DMS153 treated with DMSO at 0.1 percent for 48 hours (cell line): ENCODE measurements around the gene LMOD1.
"Not testable (repeated sequence)": the region's sequence is repeated elsewhere in the genome, so short reads cannot be mapped to it uniquely, and the experiment has no call there.

Experiments used
- DNase-seq: peaks from one replicate; lab custom pipeline; 2025; ENCODE audit not compliant: unreplicated experiment; lab: John Stamatoyannopoulos, UW

LMOD1 gene

GRCh38 chr1:201946224-201946908 lies at the start of gene LMOD1:
Gene LMOD1, minus strand, starts transcription at chr1:201946548. Its CDS starts 208 bp downstream, at chr1:201946340.
- DNase-seq, result no peak

- DNase-seq, result no peak
Measured at GRCh38 chr1:201990427-201990826, 44.1 kb upstream of the LMOD1 start.

DNA sequence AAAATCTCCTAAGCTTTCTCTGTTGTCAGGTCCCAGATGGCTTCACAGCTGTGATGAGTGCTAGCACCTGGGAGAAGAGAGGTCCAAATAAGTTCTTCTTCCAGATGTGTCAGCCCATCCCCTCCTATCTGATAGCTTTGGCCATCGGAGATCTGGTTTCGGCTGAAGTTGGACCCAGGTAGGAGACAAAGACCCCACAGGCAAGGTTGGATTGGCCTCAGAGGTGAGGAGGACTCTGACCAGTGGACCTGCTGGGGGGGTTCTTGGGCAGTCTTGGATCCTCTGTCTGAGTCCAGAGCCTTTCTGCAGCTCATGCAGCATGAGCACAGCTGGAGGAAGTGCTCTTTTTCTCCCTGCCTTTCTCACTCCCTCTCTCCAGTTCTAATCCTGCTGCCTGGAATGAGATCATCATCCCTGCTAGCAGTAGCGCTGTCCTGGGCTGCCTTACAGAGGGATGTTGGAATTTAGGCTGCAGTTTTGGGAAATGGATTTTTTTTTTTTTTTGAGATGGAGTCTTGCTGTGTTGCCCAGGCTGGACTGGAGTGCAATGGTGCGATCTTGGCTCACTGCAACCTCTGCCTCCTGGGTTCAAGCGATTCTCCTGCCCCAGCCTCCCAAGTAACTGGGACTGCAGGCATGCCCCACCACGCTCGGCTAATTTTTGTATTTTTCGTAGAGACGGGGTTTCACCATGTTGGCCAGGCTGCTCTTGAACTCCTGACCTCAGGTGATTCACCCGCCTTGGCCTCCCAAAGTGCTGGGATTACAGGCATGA lies 43.2 kb upstream of the LMOD1 start:
- DNase-seq, result no peak

- DNase-seq, result no peak
Measured at GRCh38 chr1:201988601-201989000, 42.3 kb upstream of the LMOD1 start.

DNA sequence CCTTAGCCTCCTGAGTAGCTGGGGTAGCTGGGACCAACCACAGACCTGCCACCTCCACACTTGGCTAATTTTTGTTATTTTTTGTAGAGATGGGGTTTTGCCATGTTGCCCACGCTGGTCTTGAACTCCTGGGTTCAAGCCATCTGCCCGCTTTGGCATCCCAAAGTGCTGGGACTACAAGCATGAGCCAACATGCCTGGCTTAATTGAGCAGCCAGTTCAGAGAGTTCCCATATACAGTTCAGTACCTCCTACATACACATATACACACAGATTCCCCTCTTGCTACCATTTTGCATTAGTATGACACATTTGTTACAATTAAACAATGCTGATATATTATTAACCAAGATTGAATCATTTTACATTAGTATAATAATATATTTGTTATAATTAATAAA lies 39.0 kb upstream of the LMOD1 start:
- no peak for DNase-seq

GRCh38 chr1:201984446-201984845 lies 38.1 kb upstream of the LMOD1 start:
- DNase-seq, result no peak

DNA sequence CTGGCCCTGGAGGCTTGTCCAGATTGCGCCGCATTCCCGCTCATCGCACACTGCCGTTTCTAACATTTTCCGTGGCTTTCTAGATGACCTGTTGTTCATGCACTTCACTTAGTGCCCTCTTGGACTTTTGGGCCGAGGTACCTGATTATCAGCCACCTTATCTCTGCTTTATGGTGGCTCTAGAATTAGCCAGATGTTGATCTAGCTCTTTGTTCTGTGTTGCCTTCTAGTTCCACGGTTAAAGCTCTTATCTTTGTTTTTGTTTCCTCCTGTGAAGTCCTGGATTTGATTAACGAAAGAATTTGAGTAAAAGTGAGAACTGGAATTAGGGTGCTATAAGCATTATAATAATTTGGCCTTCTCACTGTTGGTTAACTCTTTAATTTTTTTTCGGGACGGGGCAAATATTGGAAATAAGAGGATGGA lies 37.0 kb upstream of the LMOD1 start:
- no peak for DNase-seq

DNA sequence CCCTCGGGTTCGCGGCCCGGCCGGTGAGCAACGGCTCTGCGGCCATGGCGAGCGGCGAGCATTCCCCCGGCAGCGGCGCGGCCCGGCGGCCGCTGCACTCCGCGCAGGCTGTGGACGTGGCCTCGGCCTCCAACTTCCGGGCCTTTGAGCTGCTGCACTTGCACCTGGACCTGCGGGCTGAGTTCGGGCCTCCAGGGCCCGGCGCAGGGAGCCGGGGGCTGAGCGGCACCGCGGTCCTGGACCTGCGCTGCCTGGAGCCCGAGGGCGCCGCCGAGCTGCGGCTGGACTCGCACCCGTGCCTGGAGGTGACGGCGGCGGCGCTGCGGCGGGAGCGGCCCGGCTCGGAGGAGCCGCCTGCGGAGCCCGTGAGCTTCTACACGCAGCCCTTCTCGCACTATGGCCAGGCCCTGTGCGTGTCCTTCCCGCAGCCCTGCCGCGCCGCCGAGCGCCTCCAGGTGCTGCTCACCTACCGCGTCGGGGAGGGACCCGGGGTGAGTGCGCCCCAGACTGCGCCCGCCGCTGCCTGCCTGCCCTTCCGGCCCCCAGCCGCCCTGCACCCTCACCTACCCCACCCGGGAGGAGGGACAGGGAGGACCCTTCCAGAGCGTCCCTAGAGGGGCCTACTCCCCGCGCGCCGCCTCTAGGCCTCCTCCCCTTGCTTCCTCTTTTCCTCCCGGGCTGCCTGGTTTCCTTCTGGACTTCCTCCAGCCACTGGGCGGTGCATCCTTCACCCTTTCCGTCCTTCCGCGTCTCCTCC lies 36.5 kb upstream of the LMOD1 start, which contains the start of gene RNPEP:
Gene RNPEP (plus strand): TSS at position 26 of the 757 bp plus-strand sequence. CDS start 19 bp downstream, at position 45.
- DNase-seq, result peak; percentile 80

DNA sequence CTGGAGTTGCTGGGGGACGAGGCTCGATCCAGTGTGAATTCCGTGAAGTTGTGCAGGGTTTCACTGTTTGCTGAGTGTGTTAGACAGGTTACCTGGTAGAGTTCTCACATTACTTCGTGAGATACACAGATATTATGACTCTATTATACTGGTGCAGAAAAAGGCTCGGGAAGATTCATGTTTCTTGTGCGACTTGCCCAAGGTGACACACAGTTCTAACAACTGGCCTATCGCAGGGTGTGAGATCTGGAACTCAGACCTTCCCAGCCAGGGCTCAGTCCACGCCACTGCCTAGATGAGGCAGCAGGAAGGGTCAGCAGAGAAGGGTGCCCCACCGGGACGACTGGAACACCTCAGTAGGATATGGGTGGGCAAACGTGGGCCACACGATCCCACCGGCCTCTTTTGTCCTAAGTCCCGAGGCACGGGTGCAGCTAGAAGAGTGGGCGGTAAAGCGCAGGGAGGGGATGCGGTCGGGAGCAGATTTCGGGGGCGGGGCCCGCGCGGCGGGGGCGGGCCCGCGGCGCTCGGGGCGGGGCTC lies 35.8 kb upstream of the LMOD1 start:
- DNase-seq, result peak; percentile 57

DNA sequence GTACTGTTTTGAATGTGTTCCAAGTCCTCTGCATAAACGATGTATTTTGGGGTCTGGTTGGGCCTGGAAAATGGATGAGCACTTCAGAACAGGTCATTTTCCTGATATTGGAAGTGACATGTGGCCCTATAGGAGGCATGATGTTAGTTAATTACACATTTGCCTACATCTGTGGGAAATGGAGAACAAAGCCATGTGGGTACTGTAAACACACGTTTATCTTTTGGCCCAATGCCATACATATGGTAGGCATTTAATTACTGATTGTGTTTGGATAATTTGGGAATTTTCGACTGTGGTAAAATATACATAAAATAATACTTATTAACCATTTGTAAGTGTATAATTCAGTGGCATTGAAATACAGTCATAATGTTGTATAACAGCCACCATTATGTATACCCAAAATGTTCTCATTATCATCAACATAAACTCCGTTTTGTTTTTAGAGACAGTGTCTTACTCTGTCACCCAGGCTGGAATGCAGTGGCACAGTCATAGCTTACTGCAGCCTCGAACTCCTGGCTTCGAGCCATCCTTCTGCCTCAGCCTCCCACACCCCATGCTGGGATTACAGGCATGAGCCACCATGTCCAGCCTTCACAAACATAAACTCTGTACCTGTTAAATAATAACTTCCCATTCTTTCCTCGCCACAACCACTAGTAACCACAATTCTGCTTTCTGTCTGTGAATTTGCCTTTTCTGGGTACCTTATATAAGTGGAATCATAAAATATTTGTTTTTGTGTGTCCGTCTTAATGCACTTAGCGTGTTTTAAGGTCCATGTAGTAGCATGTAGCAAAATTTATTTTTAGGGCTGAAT lies 24.2 kb upstream of the LMOD1 start:
- DNase-seq, result no peak

DNA sequence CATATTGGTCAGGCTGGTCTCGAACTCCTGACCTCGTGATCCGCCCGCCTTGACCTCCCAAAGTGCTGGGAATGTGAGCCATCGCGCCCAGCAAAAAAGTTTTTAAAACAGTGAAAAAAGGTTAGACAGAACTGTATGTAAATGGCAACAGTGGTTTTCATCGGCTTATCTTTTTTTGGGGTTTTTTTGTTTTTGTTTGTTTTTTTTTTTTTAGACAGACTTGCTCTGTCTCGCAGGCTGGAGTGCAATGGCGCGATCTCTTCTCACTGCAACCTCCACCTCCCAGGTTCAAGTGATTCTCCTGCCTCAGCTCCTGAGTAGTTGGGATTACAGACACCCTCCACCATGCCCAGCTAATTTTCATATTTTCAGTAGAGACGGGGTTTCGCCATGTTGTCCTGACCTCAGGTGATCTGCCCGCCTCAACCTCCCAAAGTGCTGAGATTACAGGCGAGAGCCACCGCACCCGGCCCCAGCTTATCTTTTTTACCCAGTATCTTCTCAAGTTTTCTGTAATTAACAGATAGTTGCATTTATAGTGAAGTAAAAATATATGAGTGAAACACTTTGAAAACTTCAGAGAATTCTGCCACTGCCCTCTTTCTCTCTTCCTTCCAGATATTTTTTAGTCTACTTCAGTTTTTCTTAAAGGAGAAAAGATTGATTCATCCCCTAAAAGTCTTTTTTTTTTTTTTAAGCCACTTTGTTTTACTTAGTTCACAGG lies 22.0 kb upstream of the LMOD1 start:
- no peak for DNase-seq

GRCh38 chr1:201966171-201966570 lies 19.8 kb upstream of the LMOD1 start:
- DNase-seq, result no peak

DNA sequence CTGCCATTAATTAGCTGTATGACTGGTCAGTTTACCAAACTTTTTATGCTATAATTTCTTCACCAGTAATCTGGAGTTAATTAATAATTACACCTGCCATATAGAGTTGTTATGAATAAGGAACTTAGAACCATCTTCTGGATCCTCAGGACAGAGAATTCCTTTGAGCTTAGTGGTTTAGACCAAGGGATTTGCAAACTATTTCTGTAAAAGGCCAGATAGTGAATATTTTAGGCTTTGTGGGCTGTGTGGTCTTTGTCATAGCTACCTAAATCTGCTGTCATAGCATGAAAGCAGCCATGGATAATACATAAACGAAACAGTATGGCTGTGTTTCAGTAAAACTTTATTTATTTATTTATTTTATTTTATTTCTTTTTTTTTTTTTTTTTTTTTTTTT lies 17.9 kb upstream of the LMOD1 start:
- DNase-seq, result no peak

- DNase-seq, result not testable (repeated sequence)
Measured at GRCh38 chr1:201962382-201962781, 16.0 kb upstream of the LMOD1 start.

DNA sequence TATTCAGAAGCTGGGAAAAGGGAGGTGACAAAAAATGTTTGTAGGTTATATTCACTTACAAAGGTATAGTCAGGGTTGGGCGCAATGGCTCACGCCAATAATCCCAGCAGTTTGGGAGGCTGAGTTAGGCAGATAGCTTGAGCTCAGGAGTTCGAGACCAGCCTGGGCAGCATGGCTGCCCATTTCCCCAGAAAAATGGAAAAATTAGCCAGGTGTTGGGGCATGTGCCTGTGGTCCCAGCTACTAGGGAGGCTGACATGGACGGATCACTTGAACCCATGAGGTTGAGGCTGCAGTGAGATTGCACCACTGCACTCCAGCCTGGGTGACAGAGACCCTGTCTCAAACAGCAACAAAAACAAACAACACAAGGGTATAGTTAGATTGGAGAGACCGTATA lies 12.0 kb upstream of the LMOD1 start:
- DNase-seq, result no peak

DNA sequence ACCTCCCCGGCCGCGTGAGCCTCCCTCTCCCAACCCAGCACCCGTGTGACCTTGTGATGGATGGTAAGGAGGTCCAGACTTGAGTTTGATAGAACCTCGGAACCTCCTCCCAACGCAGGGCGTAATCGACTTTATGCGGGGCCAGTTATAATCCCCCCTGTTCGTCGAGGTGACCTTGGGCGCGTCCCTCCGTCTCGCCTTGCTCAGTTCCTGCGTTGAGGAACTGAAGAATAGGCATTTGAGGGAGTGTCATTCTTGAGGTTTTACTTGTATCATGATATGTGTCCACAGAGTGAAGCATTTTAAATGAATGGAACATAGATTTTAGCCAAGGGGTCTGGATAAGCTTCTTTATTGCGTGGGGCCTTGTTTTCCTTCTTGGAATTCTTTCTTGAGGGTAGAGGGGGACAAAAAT lies 9.4 kb upstream of the LMOD1 start:
- DNase-seq, result no peak

GRCh38 chr1:201955009-201955728 lies 8.8 kb upstream of the LMOD1 start, which contains the start of gene TIMM17A:
Gene TIMM17A, plus strand, starts transcription at chr1:201955503. Its CDS starts 24 bp downstream, at chr1:201955527.
- peak; percentile 99 for DNase-seq

DNA sequence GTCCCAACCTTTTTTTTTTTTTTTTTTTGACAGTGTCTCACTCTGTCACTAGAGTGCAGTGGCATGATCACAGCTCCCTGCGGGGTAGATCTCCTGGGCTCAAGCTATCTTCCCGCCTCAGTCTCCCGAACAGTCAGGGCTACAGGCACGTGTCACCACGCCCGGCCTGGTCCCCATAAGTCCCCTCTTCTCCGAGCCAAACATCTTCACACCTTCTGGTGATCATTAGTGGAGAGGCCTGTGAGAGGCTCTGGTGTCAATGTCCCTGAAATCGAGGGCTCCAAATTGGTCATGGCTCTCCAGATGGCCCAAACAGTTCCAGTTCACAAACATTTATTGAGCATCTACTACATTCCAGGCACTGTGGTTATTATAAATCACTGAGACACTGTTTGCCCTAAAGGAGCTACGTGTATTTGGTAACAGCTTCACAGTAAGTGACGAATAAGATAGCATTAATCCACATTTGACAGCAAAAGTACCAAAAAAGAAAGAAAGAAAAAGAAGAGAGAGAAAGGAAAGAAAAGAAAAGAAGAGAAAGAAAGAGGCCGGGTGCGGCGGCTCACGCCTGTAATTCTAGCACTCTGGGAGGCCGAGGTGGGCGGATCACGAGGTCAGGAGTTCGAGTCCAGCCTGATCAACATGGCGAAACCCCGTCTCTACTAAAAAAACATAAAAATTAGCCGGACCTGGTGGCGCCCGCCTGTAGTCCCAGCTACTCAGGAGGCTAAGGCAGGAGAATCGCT lies 8.1 kb upstream of the LMOD1 start:
- no peak for DNase-seq
